ENCODE results near the gene TTYH2.

The TTYH2 gene

GRCh38 chr17:74218436-74218835 is 5.1 kb downstream of the TTYH2 start:
- no peak for DNase-seq (ENCODE audit: low read depth)
- no peak overlapping the region for H3K4me3 ChIP-seq (ENCODE audit: low read depth, low read length)
- no peak for TF ChIP-seq CTCF (IDR thresholded peaks at IDR 0.05; ENCODE audit: low read depth, low read length, missing control alignments)
- in situ Hi-C loops (cut with HindIII; ENCODE audit: low sequenced_read_pairs) = no loop called here

DNA sequence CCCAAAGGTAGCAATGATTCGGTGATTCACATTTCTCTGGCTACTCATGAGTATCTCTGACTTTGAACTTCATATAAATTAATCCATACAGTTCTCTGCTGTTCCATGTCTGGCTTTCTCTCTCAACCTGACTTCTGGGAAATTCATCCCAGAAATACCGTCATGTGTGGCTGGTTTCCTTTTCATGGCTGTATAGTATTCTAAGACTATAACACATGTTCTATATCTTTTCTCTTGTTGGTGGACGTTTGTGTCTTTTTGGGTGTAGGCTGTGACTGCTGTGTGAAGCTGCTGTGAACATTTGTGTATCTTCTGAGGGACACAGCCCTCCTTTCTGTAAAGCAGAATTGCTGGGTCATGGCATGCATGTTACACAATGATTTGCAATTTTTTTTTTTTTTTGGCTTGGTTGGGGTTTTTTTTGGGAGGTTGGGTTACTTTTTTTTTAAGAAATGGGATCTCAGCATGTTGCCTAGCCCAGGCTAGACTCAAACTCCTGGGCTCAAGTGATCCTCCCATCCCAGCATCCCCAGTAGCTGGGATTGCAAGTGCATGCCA is 6.3 kb downstream of the TTYH2 start:
- TF ChIP-seq CTCF (IDR thresholded peaks at IDR 0.05; ENCODE audit: low read depth, low read length, missing control alignments) = no peak
- no peak overlapping the region for H3K4me3 ChIP-seq (ENCODE audit: low read depth, low read length)
- in situ Hi-C loops (cut with HindIII; ENCODE audit: low sequenced_read_pairs) = no loop called here

DNA sequence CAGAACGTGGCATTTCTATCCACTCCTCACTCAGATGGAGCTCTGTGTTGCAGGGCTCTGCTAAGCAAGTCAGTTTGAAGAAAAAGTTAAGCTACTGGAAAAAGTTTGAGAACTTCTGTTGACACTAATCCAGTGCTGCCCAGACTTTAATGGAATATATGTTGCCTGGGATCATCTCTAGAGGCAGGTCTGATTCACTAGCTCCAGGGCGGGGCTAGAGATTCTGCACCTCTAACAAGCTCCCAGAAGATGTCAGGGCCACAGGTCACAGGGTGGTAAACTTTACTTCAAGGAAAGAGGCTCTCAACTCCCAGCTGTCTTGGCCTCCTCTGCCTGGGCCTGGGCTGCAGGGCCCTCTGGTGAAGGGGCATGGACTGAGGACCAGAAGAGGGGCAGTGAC is 6.8 kb downstream of the TTYH2 start:
- in situ Hi-C loops (cut with HindIII; ENCODE audit: low sequenced_read_pairs) = no loop called here
- DNase-seq (ENCODE audit: low read depth) = no peak
- TF ChIP-seq CTCF (IDR thresholded peaks at IDR 0.05; ENCODE audit: low read depth, low read length, missing control alignments) = no peak
- no peak overlapping the region for H3K4me3 ChIP-seq (ENCODE audit: low read depth, low read length)

More for the DNA sequence above, 6.3 kb downstream of the TTYH2 start:
- no peak for DNase-seq (ENCODE audit: low read depth)

- in situ Hi-C loops (cut with HindIII; ENCODE audit: low sequenced_read_pairs) = no loop called here
- H3K4me3 ChIP-seq (ENCODE audit: low read depth, low read length) = no peak overlapping the region
- TF ChIP-seq CTCF (IDR thresholded peaks at IDR 0.05; ENCODE audit: low read depth, low read length, missing control alignments) = no peak
- DNase-seq (ENCODE audit: low read depth) = no peak
These were observed 7.8 kb downstream of the TTYH2 start for GRCh38 chr17:74220946-74221818.

DNA sequence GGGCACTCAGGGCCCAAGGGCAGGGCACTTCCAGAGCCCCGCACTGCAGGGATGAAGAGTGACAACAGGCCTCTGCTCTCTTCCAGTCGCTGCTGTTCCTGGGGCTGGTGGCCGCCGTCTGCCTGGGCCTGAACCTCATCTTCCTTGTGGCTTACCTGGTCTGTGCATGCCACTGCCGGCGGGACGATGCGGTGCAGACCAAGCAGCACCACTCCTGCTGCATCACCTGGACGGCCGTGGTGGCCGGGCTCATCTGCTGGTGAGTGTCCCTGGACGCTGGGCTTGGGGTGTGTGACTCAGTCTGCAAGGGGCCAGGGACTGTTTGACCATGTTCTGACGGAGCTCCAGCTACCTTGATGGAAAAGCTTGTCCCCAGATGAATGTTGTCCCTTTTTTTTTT is 9.0 kb downstream of the TTYH2 start:
- no peak for DNase-seq (ENCODE audit: low read depth)
- in situ Hi-C loops (cut with HindIII; ENCODE audit: low sequenced_read_pairs) = no loop called here
- no peak for TF ChIP-seq CTCF (IDR thresholded peaks at IDR 0.05; ENCODE audit: low read depth, low read length, missing control alignments)
- H3K4me3 ChIP-seq (ENCODE audit: low read depth, low read length) = no peak overlapping the region

DNA sequence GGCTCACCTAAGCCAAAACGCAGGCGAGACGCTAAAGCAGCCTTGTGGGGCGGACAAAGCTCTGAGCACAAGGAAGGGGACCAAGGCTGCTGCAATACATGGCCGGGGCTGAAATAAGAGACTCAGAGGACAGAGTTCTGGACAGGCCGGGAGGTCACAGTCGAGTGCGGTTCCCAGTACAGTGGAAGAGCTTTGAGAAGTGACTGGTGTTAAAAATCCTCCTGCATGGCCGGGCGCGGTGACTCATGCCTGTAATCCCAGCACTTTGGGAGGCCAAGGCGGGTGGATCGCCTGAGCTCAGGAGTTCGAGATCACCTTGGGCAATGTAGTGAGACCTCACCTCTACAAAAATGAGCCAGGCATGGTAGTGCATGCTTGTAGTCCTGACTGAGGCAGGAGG is 10.5 kb downstream of the TTYH2 start:
- in situ Hi-C loops (cut with HindIII; ENCODE audit: low sequenced_read_pairs) = no loop called here
- DNase-seq (ENCODE audit: low read depth) = no peak
- no peak for TF ChIP-seq CTCF (IDR thresholded peaks at IDR 0.05; ENCODE audit: low read depth, low read length, missing control alignments)
- no peak overlapping the region for H3K4me3 ChIP-seq (ENCODE audit: low read depth, low read length)
